Measurements from ENCODE around the gene MACIR. TPM values are rescaled to one million over a fixed set of nuclear protein-coding genes. Genes with fewer than 3 reads are reported as not detected.
A peak's percentile ranks its signal among the peaks of the same experiment; 100 is the strongest.
"Not testable (repeated sequence)": the region's sequence is repeated elsewhere in the genome, so short reads cannot be mapped to it uniquely, and the experiment has no call there.

Gene MACIR
- total RNA-seq, 1 donor from 2014 or later, result 0.53 TPM

- no peaks in the 10 kb centered on the region for H3K9me3 ChIP-seq
- DNase-seq (ENCODE audit: low spot score in 2 of 2), result no peak
- TF ChIP-seq, protein P1, sequence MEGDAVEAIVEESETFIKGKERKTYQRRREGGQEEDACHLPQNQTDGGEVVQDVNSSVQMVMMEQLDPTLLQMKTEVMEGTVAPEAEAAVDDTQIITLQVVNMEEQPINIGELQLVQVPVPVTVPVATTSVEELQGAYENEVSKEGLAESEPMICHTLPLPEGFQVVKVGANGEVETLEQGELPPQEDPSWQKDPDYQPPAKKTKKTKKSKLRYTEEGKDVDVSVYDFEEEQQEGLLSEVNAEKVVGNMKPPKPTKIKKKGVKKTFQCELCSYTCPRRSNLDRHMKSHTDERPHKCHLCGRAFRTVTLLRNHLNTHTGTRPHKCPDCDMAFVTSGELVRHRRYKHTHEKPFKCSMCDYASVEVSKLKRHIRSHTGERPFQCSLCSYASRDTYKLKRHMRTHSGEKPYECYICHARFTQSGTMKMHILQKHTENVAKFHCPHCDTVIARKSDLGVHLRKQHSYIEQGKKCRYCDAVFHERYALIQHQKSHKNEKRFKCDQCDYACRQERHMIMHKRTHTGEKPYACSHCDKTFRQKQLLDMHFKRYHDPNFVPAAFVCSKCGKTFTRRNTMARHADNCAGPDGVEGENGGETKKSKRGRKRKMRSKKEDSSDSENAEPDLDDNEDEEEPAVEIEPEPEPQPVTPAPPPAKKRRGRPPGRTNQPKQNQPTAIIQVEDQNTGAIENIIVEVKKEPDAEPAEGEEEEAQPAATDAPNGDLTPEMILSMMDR (IDR thresholded peaks at IDR 0.05), result no peak
- no peaks in the 10 kb centered on the region for H3K27me3 ChIP-seq
- intact Hi-C loops (cut with DNase I), result no loop called here
- no peaks in the 10 kb centered on the region for H3K4me1 ChIP-seq
- no peak overlapping the region for H3K27ac ChIP-seq
- no peak overlapping the region for H3K4me3 ChIP-seq
- no peaks in the 10 kb centered on the region for H3K36me3 ChIP-seq
Measured at GRCh38 chr5:103216697-103217096, 41.9 kb upstream of the MACIR start.

- DNase-seq (ENCODE audit: low spot score in 2 of 2), result no peak
- Histone ChIP-seq H3K9me3 (no peaks in the 10 kb centered on the region), H3K4me1 (no peaks in the 10 kb centered on the region), H3K4me3 (no peak overlapping the region), H3K27me3 (no peaks in the 10 kb centered on the region), H3K27ac (no peak overlapping the region), H3K36me3 (no peaks in the 10 kb centered on the region)
- TF ChIP-seq, protein P1 (IDR thresholded peaks at IDR 0.05), result no peak
- intact Hi-C loops (cut with DNase I), result no loop called here
Measured at GRCh38 chr5:103217101-103217500, 41.5 kb upstream of the MACIR start.

- no peak for DNase-seq (ENCODE audit: low spot score in 2 of 2)
- H3K36me3 ChIP-seq, result no peaks in the 10 kb centered on the region
- no peaks in the 10 kb centered on the region for H3K9me3 ChIP-seq
- TF ChIP-seq, protein P1 (IDR thresholded peaks at IDR 0.05), result no peak
- intact Hi-C loops (cut with DNase I), result no loop called here
- H3K27ac ChIP-seq, result no peak overlapping the region
- H3K4me1 ChIP-seq, result no peaks in the 10 kb centered on the region
- no peak overlapping the region for H3K4me3 ChIP-seq
- no peaks in the 10 kb centered on the region for H3K27me3 ChIP-seq
Measured at GRCh38 chr5:103218164-103218563, 40.4 kb upstream of the MACIR start.

GRCh38 chr5:103219074-103219473 lies 39.5 kb upstream of the MACIR start:
- H3K27ac ChIP-seq; H3K9me3 ChIP-seq; H3K4me1 ChIP-seq; H3K27me3 ChIP-seq; H3K36me3 ChIP-seq; intact Hi-C loops (cut with DNase I); H3K4me3 ChIP-seq; DNase-seq (ENCODE audit: low spot score in 2 of 2): not testable (repeated sequence)

DNA sequence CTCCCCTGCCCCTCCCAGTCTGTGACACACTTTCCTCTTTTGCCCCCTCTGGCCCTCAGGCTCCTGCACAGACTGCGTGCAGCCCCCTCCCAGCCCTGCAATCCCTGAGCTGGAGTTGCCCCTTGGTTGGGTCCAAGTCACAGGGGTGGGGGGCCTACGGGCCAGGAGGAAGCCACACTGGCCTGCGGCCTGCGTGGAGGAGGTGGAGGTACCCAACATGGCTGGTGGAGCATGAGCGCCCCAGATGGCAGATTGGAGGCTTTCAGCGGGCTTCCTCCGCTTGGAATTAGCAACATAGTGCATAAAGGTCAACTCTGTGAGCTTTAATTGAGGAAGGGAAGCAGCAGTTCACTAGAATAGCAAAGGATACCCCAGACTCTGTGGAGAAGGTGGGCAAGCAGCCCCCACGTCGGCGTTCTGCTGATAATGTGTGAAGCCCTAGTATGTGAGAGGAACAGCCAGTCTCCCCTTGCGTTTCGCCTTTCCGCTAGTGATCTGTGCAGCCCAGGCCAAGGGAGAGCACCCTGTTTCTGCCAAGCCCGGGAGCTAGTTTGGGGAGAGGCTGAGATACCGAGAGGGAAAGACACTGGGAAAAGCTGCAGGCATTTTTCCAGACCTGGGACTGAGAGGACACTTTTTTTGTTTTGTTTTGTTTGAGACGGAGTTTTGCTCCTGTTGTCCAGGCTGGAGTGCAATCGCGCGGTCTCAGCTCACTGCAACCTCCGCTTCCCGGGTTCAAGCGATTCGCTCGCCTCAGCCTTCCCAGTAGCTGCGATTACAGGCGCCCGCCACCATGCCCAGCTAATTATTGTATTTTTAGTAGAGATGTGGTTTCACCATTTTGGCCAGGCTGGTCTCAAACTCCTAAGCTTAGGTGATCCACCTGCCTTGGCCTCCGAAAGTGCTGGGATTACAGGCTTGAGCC lies 35.3 kb upstream of the MACIR start:
- Histone ChIP-seq H3K27ac (no peak overlapping the region), H3K36me3 (no peaks in the 10 kb centered on the region), H3K27me3 (no peaks in the 10 kb centered on the region), H3K4me1 (no peaks in the 10 kb centered on the region), H3K9me3 (no peaks in the 10 kb centered on the region), H3K4me3 (no peak overlapping the region)
- TF ChIP-seq, protein P1 (IDR thresholded peaks at IDR 0.05), result no peak
- no peak for DNase-seq (ENCODE audit: low spot score in 2 of 2)
- intact Hi-C loops (cut with DNase I), result no loop called here

DNA sequence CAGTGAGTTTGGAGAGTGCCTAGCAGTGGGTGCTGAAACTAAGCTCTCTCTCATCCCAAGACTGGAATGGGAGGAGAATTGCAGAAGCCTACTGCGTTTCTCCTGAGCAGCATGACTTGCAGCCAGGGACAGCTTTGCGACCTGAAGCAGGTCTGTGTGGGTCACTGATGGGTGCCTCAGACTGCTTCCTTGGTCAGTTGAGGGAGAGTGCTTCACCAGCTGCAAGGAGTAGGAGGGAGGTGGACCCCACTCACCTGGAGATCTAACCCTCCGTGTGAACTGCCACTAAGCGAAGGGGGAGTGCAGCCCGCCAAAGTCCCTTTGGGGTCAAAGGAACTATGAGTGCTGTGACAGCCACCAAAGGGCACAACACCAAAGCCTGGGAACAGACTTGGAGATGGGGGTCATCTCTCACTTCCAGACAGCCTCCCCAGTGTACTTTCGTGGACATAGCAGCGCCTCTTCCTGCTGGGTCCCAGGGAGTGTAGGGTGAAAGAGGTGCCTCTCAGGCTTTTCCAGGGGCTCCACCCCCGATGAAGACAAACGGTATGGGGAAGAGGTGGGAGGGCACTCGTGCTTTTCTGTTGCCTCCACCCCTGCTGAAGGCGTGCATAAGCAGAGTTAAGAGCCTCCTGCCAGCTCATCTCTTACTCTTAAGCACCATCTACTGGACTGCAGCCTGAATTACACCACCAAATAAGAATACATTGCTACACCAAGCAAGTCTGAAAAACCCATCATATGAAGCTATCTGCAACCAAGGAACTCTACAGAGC lies 34.3 kb upstream of the MACIR start:
- intact Hi-C loops (cut with DNase I), result no loop called here
- Histone ChIP-seq H3K9me3 (no peaks in the 10 kb centered on the region), H3K4me3 (no peak overlapping the region), H3K4me1 (no peaks in the 10 kb centered on the region), H3K27me3 (no peaks in the 10 kb centered on the region), H3K36me3 (no peaks in the 10 kb centered on the region), H3K27ac (no peak overlapping the region)
- TF ChIP-seq, protein P1 (IDR thresholded peaks at IDR 0.05), result peak; percentile 39 to 56 (median 41)
- DNase-seq (ENCODE audit: low spot score in 2 of 2), result no peak

Measured in ascending aorta (tissue), 2 donors.